Muscle of leg (tissue), 11 donors: ENCODE measurements around the gene MMP20. TPM values are rescaled to one million over a fixed set of nuclear protein-coding genes. Genes with fewer than 3 reads are reported as not detected.
"Not testable (repeated sequence)": the region's sequence is repeated elsewhere in the genome, so short reads cannot be mapped to it uniquely, and the experiment has no call there.

Experiments
- DNase-seq: peaks from one replicate; pipeline ENCODE4 v3.0.0; 2013
- H3K27ac ChIP-seq: one replicate; pipeline ENCODE4 v1.5.1; 2013; ENCODE audit warnings: mild to moderate bottlenecking, low read length, control low read depth
- H3K27me3 ChIP-seq: one replicate; pipeline ENCODE4 v1.6.1; 2013; ENCODE audit warnings: low read length; ENCODE audit not compliant: control insufficient read depth, insufficient read depth
- H3K36me3 ChIP-seq: one replicate; pipeline ENCODE4 v1.6.1; 2013; ENCODE audit warnings: low read length; ENCODE audit not compliant: control insufficient read depth, insufficient read depth
- H3K4me1 ChIP-seq: one replicate; pipeline ENCODE4 v1.6.1; 2013; ENCODE audit warnings: low read length; ENCODE audit not compliant: control insufficient read depth, insufficient read depth
- H3K4me3 ChIP-seq: one replicate; pipeline ENCODE4 v1.5.1; 2013; ENCODE audit warnings: low read length, control low read depth
- H3K9me3 ChIP-seq: replicated peaks from 2 replicates; pipeline ENCODE4 v1.6.1; 2013; ENCODE audit warnings: low read depth, low read length; ENCODE audit not compliant: control insufficient read depth
- WGBS: methylation state at CpG from one replicate; pipeline ENCODE4 v1.1.5; 2013; ENCODE audit warnings: missing lambda C conversion rate; ENCODE audit not compliant: insufficient coverage; 5-methylcytosine and 5-hydroxymethylcytosine counted together
- polyA plus RNA-seq, 8 donors: library from polyadenylated mRNA; unstranded; fragments of 120-200 nt; gene quantifications; one replicate each; pipeline versions ENCODE4 v1.2.1 to v1.2.3, GENCODE V29; 2013; ENCODE audit warnings: inconsistent platforms in 1 of 8, low replicate concordance in 1 of 8; ENCODE audit not compliant: insufficient read length in 8 of 8, insufficient read depth in 1 of 8
- total RNA-seq: library from RNA; stranded (reverse); fragments of 120-200 nt; gene quantifications from one replicate; pipeline ENCODE4 v1.2.4, GENCODE V29; 2013

Gene MMP20
- total and polyA plus RNA-seq, 9 donors = not detected

GRCh38 chr11:102647430-102647829, 22.3 kb upstream of the MMP20 start:
- H3K4me3 ChIP-seq = no peak overlapping the region
- no peaks in the 10 kb centered on the region for H3K36me3 ChIP-seq
- no peaks in the 10 kb centered on the region for H3K27me3 ChIP-seq
- no peaks in the 10 kb centered on the region for H3K4me1 ChIP-seq
- no peak overlapping the region for H3K27ac ChIP-seq
- H3K9me3 ChIP-seq = no peaks in the 10 kb centered on the region
- DNase-seq = no peak

GRCh38 chr11:102643941-102644340, 18.8 kb upstream of the MMP20 start:
- WGBS = no CpG with 5 or more reads among the region's 4 CpGs
- Histone ChIP-seq H3K4me3 (no peak overlapping the region), H3K36me3 (no peaks in the 10 kb centered on the region), H3K27ac (no peak overlapping the region), H3K9me3 (no peaks in the 10 kb centered on the region), H3K4me1 (no peaks in the 10 kb centered on the region), H3K27me3 (no peaks in the 10 kb centered on the region)
- DNase-seq = no peak

- no peaks in the 10 kb centered on the region for H3K27me3 ChIP-seq
- H3K9me3 ChIP-seq = no peaks in the 10 kb centered on the region
- DNase-seq = no peak
- H3K36me3 ChIP-seq = no peaks in the 10 kb centered on the region
- 29% methylated on average over 8 of the region's 8 CpGs for WGBS
- no peak overlapping the region for H3K27ac ChIP-seq
- no peak overlapping the region for H3K4me3 ChIP-seq
- no peaks in the 10 kb centered on the region for H3K4me1 ChIP-seq
Observed at GRCh38 chr11:102640946-102641345, 15.8 kb upstream of the MMP20 start.

GRCh38 chr11:102639656-102640055, 14.5 kb upstream of the MMP20 start:
- H3K36me3 ChIP-seq = no peaks in the 10 kb centered on the region
- DNase-seq = no peak
- H3K9me3 ChIP-seq = no peaks in the 10 kb centered on the region
- H3K4me1 ChIP-seq = no peaks in the 10 kb centered on the region
- no peaks in the 10 kb centered on the region for H3K27me3 ChIP-seq
- H3K27ac ChIP-seq = no peak overlapping the region
- no peak overlapping the region for H3K4me3 ChIP-seq

- no peak overlapping the region for H3K4me3 ChIP-seq
- no peaks in the 10 kb centered on the region for H3K9me3 ChIP-seq
- no peak for DNase-seq
- H3K4me1 ChIP-seq = no peaks in the 10 kb centered on the region
- H3K27ac ChIP-seq = no peak overlapping the region
- no peaks in the 10 kb centered on the region for H3K27me3 ChIP-seq
- 47% methylated on average over 4 of the region's 5 CpGs for WGBS
- no peaks in the 10 kb centered on the region for H3K36me3 ChIP-seq
Observed at GRCh38 chr11:102637731-102638130, 12.6 kb upstream of the MMP20 start.

GRCh38 chr11:102633385-102634026, 8.4 kb upstream of the MMP20 start:
- DNase-seq = no peak
- Histone ChIP-seq H3K4me1 (no peaks in the 10 kb centered on the region), H3K4me3 (no peak overlapping the region), H3K36me3 (no peaks in the 10 kb centered on the region), H3K27me3 (no peaks in the 10 kb centered on the region), H3K27ac (no peak overlapping the region), H3K9me3 (no peaks in the 10 kb centered on the region)
- 70% methylated on average over 2 of the region's 6 CpGs for WGBS

- H3K27me3 ChIP-seq = no peaks in the 10 kb centered on the region
- H3K36me3 ChIP-seq = no peaks in the 10 kb centered on the region
- no peak overlapping the region for H3K27ac ChIP-seq
- no peak for DNase-seq
- WGBS = no CpG with 5 or more reads among the region's 1 CpG
- no peak overlapping the region for H3K4me3 ChIP-seq
- H3K9me3 ChIP-seq = no peaks in the 10 kb centered on the region
- H3K4me1 ChIP-seq = no peaks in the 10 kb centered on the region
Observed at GRCh38 chr11:102632026-102632425, 6.9 kb upstream of the MMP20 start.

- DNase-seq = no peak
- Histone ChIP-seq H3K4me1 (no peaks in the 10 kb centered on the region), H3K36me3 (no peaks in the 10 kb centered on the region), H3K4me3 (no peak overlapping the region), H3K27me3 (no peaks in the 10 kb centered on the region), H3K27ac (no peak overlapping the region), H3K9me3 (no peaks in the 10 kb centered on the region)
- WGBS = 50% methylated on average over 7 of the region's 11 CpGs
Observed at GRCh38 chr11:102630598-102631448, 5.7 kb upstream of the MMP20 start.

GRCh38 chr11:102629908-102630307, 4.8 kb upstream of the MMP20 start:
- not testable (repeated sequence) for H3K27me3 ChIP-seq, H3K4me3 ChIP-seq, DNase-seq, H3K9me3 ChIP-seq, H3K36me3 ChIP-seq, H3K4me1 ChIP-seq, H3K27ac ChIP-seq
- no CpG with 5 or more reads among the region's 1 CpG for WGBS

- DNase-seq = no peak
- WGBS = no CpG with 5 or more reads among the region's 1 CpG
- H3K4me1 ChIP-seq = no peaks in the 10 kb centered on the region
- H3K27me3 ChIP-seq = no peaks in the 10 kb centered on the region
- H3K4me3 ChIP-seq = no peak overlapping the region
- no peaks in the 10 kb centered on the region for H3K36me3 ChIP-seq
- no peaks in the 10 kb centered on the region for H3K9me3 ChIP-seq
- H3K27ac ChIP-seq = no peak overlapping the region
Observed at GRCh38 chr11:102626676-102627075, 1.5 kb upstream of the MMP20 start.
